HG02840 (cell line): Measurements from ENCODE around the gene SLC4A8.

Experiments used
- ATAC-seq: cut with Tn5 transposase; IDR thresholded peaks from one replicate; pipeline ENCODE4 v1.9.1; 2021; ENCODE audit warnings: mild to moderate bottlenecking, moderate library complexity, moderate number of reproducible peaks; ENCODE audit not compliant: unreplicated experiment, low FRiP score

The SLC4A8 gene

GRCh38 chr12:51424662-51425539 is at the start of gene SLC4A8:
TSS of gene SLC4A8 (plus strand) at chr12:51424831. CDS start at chr12:51424988, 157 bp downstream.
- peak; percentile 80 for ATAC-seq

GRCh38 chr12:51374856-51375255 is 49.8 kb upstream of the SLC4A8 start:
- ATAC-seq = no peak

- ATAC-seq = no peak
Measured at GRCh38 chr12:51377099-51377984, 47.3 kb upstream of the SLC4A8 start.

GRCh38 chr12:51378749-51379148 is 45.9 kb upstream of the SLC4A8 start:
- no peak for ATAC-seq

GRCh38 chr12:51379571-51379970 is 45.1 kb upstream of the SLC4A8 start:
- ATAC-seq = no peak

GRCh38 chr12:51381226-51382079 is 43.2 kb upstream of the SLC4A8 start:
- ATAC-seq = no peak

GRCh38 chr12:51382173-51382572 is 42.5 kb upstream of the SLC4A8 start:
- no peak for ATAC-seq

GRCh38 chr12:51383269-51383905 is 41.2 kb upstream of the SLC4A8 start:
- ATAC-seq = no peak

- ATAC-seq = no peak
Measured at GRCh38 chr12:51386351-51386750, 38.3 kb upstream of the SLC4A8 start.

GRCh38 chr12:51388069-51388799 is 36.4 kb upstream of the SLC4A8 start:
- no peak for ATAC-seq

- ATAC-seq = no peak
Measured at GRCh38 chr12:51388846-51389245, 35.8 kb upstream of the SLC4A8 start.

- ATAC-seq = no peak
Measured at GRCh38 chr12:51389302-51389999, 35.2 kb upstream of the SLC4A8 start.

GRCh38 chr12:51390457-51390856 is 34.2 kb upstream of the SLC4A8 start:
- ATAC-seq = no peak

- ATAC-seq = no peak
Measured at GRCh38 chr12:51390891-51391282, 33.7 kb upstream of the SLC4A8 start.

- ATAC-seq = peak; percentile 40
Measured at GRCh38 chr12:51391283-51392123, 33.1 kb upstream of the SLC4A8 start, which contains the start of gene GALNT6. TSS of gene GALNT6 (minus strand) at chr12:51391406. CDS start at chr12:51379781, 11,625 bp downstream.

GRCh38 chr12:51392556-51393237 is 31.9 kb upstream of the SLC4A8 start:
- ATAC-seq = no peak
